SIG-M5 (cell line): ENCODE measurements around the gene CLIP2.
A peak's percentile ranks its signal among the peaks of the same experiment; 100 is the strongest.
"Not testable (repeated sequence)": the region's sequence is repeated elsewhere in the genome, so short reads cannot be mapped to it uniquely, and the experiment has no call there.

Experiments
- DNase-seq: peaks from one replicate; lab custom pipeline; 2025; lab: John Stamatoyannopoulos, UW

CLIP2 gene

DNA sequence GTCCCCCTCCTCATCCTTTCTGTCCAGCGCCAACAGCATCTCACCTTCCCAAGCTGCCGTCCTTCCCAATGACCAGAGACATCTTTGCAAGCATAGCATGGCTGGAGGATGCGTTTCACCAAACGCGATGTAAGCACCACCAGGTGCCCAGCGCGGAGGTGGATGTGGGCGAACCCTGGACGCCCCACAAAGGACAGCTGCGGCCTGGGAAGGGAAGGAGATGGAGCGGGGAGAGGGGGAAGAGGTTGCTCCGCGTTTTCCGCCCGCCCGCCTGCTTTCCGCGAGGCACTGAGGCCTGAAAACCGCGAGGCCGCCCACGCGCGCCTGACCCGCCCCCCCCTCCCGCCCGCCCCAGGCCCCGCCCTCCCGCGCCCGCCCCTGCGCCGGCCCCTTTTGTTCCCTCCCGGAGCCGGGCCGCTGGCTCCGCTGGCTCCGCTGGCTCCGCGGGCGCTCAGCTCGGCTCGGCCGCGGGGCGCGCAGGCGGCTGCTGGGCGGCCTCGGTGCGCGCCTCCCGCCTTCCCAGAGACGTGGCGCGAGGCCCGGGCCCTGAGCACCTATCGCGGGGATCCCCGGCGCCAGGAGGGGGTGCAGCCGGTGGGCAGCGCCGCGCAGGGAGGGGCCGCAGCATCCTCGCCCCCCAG, at the start of gene CLIP2:
CLIP2 (plus strand) TSS at position 390 of the 641 bp plus-strand sequence. CDS start 28,140 bp downstream, outside the sequence.
- no peak for DNase-seq

DNA sequence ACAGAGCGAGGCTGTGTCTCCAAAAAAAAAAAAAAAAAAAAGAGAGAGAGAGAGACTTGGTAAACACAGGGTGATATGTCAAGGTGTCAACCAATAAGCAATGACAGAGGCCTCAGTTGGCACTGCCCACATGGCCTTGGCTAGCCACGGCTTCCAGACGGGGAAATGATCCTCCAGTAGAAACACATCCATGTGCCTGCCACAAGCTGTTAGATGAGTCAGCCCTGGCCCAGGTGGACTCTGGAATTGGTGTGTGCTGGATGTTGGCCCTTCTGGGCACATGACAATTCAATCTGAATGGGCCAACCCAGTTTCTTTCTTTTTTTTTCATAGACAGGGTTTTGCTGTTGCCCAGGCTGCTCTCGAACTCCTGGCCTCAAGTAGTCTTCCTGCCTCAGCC, 48.7 kb upstream of the CLIP2 start:
- DNase-seq, result no peak

DNA sequence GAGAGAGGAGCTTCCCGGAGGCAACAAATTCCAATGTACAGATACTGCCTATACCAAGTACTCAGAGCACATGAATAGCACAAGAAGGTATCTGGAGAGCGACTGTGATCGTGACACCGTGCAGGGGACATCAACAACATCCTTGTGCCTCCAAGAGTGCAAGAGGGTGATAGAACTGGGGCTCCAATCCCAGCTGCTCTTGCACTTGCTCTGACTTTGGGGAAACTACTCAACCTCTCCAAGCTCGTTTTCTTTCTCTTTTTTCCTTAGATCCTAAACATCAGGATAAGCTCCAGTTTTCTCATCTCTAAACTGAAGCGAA, 47.1 kb upstream of the CLIP2 start:
- DNase-seq, result no peak

DNA sequence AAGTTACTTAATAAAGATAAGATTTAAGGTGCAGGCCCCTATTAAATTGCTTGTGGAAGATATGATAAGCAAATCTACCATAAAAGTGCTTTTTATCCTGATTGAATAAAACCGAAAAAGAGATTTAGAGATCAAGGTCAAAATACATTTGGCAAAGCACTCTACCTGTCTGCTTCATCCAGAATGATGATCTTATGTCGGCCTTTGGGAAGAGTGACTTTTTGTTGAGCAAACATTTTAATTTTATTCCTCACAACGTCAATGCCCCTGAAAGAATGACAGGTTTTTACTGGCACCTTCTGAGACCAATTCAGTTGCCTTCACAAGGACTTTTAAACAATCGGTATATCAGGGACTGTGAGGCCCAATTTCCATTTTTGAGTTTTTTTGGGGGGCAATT, 42.7 kb upstream of the CLIP2 start:
- no peak for DNase-seq

DNA sequence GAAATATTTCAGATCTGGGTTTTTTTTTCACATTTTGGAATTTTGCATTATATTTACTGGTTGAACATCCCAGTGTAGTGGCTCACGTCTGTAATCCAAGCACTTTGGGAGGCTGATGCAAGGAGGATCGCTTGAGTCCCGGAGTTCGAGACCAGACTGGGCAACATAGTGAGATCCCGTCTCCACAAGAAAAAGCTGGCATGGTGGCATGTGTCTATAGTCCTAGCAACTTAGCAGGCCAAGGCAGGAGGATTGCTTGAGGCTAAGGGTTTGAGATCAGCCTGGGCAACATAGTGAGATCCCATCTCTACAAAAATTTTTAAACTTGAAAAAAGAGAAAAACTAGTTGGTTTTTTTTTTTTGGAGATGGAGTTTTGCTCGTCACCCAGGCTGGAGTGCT, 41.1 kb upstream of the CLIP2 start:
- no peak for DNase-seq

DNA sequence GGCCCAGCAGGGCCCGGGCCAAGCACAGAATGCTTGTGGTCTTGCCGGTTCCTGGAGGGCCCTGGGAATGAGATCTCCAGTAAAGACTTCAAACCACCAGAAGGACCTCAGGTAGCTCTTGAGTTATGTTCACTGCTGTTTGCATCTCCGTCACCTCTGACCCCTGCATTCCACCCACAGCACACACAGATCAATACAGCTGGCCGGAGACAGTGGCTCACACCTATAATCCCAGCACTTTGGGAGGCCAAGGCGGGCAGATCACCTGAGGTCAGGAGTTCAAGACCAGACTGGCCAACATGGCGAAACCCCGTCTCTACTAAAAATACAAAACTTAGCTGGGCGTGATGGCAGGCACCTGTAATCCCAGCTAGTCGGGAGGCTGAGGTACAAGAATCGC, 40.1 kb upstream of the CLIP2 start:
- DNase-seq, result not testable (repeated sequence)

DNA sequence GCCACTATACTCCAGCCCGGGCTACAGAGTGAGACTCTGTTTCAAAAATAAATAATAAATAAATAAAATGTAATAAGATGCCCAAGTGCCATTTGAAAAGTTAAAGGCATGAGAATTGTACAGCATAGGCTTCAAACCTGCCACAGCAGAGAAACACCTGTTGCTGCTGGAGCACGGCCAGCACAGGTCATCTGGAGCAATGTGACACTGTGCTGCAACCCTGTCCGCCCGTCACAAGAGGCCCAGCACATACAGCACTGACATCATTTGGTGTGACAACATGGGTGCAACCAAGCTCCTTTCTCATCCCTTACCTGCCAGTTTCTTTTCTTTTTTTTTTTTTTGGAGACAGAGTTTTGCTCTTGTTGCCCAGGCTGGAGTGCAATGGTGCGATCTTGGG, 36.3 kb upstream of the CLIP2 start:
- DNase-seq, result no peak

DNA sequence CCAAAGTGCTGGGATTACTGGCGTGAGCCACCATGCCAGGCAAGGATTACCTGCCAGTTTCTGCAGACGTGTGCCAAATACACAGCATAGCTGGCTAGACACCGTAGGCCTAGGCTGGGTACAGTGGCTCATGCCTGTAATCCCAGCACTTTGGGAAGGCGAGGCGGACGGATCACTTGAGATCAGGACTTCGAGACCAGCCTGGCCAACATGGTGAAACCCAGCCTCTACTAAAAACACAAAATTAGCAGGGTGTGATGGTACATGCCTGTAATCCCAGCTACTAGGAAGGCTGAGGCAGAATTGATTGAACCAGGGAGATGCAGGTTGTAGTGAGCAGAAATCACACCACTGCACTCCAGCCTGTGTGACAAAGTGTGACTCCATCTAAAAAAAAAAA, 35.9 kb upstream of the CLIP2 start:
- no peak for DNase-seq

DNA sequence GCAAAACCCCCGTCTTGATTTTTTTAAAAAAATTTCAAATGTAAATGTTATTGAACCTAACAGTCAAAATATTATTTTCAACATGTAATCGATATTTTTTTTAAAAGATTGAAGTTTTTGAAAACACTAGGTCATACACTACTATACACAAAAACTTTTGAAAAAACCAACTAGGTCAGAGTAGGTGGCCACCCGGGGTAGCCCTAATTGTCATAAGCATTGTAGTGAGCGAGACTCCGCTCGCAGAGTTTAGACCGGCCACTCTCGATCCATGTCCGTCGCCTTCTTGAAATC, 35.4 kb upstream of the CLIP2 start:
- DNase-seq, result no peak

DNA sequence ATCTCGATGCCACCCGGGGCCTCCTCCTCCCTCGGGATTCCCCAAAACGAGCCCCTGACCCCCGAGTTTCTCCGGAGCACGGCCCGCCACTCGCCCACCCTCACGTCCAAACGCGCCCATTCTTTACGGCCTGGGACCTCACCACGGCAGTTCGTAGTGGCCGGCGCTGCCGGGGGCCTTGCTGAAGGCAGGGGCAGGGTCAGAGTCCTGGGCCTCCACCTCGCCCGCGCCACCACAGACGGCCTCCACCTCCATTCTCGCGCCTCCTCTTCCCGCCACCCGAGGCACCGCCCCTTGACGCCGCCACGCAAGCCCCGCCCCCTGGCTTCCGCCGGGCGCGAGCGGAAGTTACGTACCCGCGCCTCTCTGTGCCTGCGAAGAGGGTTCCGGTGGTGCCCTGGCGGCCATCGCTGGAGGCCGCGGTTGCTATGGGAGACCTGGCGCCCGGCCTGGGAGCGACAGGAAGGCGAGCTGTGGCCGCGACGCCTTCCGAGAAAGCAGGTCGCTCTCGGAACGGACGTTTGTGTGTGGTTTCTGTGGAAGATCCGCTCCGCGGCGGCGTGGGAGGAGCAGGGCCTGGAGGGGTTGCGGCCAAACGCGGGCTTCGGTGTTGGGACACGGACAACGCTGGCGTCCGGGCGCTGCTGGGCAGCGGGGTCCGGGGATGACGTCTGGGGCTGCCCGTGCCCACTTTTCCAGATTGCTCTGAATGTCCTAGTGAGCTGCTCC, 34.9 kb upstream of the CLIP2 start, which contains the start of gene RFC2:
RFC2 (minus strand) TSS at position 271 of the 729 bp plus-strand sequence; CDS start at position 255, 16 bp downstream.
- peak; percentile 44 for DNase-seq

DNA sequence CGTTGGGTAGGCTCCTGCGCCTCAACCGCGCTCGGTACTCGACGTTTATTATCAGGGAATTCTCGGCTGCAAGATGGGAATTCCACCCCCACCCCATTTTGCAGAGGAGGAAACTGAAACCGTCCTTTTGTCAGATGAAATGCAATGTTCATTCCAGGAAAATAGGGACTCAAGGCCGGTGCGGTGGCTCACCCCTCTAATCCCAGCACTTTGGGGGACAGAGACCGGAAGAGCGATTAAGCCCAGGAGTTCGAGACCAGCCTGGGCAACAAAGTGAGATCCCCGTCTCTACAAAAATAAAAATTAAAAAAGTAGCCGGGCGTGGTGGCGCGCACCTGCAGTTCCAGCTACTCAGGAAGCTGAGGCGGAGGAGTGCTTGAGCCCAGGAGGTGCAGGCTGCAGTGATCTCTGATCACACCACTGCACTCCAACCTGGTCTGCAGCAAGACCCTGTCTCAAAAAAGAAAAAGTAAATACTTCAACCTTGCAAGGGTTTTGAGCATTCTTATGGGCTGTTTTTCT, 34.3 kb upstream of the CLIP2 start:
- DNase-seq, result no peak

DNA sequence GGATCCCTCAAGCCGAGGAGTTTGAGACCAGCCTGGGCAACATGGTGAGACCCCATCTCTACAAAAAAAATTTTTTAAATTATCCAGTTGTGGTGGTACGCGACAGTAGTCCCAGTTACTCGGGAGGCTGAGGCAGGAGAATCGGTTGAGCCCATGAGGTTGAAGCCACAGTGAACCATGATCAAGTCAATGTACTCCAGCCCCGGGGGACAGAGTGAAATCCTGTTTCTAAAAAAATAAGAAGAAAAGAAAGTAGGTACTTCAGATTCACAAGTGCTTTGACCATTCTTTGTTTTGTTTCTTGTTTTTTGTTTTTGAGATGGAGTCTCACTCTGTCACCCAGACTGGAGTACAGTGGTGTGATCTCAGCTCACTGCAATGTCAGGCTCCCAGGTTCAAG, 33.7 kb upstream of the CLIP2 start:
- not testable (repeated sequence) for DNase-seq

DNA sequence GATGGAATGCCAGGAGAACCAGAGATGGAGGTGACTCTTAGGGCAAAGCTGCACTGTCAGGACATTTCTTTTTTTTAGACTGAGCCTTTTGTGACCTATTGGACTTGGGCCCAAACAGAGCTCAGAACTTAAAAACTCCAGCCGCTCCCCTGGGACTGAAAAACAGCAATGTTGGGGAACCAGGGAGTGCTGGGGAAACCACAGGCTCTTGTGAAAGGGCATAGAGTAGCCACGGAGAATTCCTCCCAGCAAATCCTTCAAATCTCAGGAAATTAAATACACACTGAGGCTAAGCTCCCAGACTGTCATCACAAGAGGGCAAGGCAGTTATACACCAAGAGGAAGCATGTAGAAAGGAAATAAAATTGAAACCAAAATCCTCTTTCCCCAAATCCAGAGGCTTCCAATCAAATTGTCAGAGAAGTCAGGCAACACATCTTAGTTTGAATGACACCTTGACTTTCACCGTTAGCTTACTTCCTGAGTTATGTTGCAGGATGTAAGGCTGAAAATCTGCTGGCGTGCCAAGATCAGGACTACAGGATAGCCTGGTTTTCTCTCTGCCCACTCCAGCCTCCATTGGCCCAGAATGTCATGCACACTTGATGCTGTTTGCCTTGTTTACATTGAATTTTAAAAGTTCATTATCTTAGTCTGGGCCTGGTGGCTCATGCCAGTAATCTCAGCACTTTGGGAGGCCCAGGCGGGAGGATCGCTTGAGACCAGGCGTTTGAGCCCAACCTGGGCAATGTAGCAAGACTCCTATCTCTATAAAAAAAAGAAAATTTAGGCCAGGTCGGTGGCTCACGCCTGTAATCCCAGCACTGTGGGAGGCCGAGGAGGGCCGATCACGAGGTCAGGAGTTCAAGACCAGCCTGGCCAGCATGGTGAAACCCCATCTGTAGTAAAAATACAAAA, 32.5 kb upstream of the CLIP2 start:
- no peak for DNase-seq

DNA sequence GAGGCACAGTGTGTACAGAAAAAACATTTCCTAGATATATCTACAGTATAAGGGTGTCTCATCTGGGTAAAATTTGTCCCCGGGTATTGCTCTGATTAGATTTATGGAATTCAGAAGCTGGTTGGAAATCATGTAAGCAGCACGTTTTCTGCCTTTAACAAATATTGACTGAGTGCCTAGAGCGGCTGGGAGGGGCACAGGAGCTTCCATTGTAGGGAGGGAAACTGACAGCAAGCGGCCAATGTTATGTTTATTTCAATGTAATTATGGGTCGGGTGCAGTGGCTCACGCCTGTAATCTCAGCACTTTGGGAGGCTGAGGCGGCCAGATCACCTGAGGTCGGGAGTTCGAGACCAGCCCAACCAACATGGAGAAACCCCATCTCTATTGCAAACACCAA, 30.6 kb upstream of the CLIP2 start:
- DNase-seq, result no peak

DNA sequence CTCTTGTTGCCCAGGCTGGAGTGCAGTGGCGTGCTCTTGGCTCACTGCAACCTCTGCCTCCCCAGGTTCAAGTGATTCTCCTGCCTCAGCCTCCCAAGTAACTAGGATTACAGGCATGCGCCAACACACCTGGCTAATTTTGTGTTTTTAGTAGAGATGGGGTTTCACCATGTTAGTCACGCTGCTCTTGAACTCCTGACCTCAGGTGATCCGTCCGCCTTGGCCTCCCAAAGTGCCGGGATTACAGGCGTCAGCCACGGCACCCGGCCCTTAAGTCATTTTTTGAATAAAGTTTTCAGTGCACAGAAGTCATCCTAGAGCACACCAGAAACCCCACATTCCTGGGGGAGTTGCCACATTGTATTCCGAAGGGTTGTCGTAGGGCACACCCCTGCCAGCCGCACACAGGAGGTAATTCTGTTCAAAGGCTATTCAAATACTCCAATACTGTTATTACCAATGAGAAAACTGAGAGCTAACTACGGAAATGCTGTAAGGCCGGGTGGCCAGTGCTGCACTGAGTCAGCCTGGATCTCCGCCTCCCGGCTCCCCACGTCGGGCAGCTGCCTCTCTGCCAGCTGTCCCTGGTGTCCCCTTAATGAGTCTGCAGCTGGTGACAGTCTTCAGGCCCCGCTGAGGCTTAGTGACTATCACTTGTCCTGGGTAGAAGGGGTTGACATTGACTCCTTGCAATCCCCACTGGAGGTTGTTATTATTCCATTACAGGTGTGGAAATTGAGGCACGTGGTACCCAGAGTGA, 26.4 kb upstream of the CLIP2 start:
- DNase-seq, result no peak

DNA sequence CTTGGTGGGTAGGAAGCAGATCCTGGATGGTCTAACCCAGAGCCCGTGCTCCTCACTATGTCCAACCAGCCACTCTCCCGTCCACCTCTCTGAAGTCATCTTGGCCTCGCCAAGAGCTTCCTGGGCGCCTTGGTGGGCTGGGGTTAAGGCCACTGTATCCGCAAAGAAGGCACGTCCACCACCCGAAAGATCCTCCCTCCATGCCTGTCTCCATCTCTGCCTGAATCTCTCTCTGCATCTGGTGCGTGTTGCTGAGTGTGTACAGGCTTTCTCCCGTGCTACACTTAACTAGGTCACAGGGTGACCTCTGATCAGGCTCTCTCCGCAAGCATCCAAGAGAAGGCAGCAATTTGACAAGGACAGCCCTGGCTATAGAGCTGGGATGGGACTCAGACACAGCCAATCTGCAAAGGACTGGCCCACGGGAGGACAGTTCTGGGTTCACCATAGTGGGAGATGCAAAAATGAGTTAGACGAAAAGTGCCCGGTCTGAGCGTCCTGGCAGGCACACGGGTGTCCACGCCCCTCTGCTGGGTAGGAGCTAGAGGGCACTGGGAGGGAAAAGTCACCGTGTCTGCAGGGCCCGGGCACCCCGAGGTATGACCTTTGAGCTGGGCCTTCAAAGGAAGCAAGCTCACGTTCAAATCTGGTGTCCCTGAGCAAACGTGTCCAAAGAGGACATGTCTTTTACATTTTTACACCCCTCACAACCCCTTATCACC, 25.6 kb upstream of the CLIP2 start:
- DNase-seq, result no peak

DNA sequence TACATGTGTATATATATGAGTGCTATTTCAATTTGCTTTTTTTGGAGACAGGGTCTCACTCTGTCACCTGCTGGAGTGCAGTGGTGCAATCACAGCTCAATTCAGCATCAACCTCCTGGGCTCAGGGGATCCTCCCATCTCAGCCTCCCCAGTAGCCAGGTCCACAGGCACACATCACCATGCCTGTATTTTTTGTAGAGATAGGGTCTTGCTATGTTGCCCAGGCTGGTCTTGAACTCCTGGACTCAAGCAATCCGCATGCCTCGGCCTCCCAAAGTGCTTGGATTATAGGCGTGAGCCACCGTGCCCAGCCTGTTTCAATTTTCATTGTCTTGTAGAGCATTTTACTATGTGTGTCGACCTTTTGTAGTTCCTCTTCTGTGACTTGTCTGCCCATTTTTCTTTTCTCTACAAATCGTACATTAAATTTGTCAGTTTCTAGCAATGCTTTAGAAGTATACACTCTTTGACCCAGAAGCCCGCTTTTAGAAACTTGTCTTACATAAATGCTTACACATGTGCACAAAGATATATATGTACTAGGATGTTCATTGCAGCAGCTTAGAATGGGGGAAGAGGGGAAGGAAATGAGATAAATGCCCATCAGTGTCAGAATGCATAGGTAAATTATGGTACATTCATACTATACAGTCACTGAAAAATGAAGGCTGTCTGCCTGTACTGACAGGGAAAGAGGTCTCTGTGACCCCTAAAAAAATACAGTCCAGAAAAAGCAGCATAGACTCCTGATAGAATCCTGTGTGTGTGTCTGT, 22.8 kb upstream of the CLIP2 start:
- DNase-seq, result no peak

DNA sequence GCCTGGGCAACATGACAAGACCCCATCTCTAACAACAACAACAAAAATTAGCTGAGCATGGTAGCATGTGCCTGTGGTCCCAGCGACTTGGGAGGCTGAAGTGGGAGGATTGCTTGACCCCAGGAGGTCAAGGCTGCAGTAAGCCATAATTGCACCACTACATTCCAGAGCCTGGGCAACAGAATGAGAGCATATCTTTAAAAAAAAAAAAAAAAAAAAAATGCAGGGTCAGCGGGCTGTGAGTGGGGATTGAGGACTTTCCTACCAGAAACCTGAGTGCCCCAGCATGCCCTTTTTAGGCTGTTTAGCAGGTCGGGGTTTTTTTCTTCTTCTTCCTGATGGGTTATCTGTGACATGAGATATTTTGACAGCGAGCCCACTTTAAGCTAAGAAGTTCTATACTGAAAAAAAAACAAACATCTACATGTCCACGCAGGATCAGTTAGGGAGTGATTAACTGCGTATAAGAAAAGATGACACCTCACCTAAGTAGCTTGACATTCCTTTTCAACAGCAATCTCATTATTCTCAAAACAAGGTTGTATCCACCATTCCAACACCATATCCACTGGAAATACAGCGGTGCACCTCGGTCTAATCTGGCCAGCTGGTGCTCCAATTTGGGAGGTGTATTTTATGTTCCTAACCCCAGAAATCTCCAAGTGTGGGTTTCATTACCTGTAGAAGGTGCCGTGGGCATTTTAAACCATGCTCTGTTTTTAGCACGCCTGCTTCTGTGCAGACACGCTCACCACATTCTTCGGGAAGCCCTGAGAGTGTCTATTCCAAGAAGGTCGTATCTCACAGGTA, 21.2 kb upstream of the CLIP2 start:
- DNase-seq, result no peak

DNA sequence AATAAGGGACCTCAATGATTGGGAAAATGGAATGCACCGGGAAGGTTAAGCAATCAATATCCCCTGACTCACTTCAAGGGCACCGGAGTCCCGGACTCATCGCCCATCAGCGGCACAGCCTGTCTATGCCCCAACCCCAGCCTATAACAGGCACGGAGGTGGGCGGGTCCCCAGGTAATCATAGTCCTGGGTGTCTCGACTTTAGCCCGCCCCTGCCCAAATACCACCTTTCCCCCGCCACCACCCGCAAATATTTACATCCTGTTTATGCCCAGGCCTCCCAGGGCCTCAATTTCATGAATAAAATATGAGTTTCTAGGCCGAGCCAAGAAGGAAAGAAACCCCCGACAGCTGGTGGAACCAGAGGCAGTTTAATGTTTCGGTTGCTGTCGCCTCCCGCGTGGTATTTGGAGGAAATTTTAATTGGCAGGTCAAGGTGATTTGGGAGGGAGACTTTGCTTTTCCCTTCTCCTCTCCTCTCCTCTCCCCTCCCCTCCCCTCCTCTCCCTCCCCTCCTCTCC, 19.4 kb upstream of the CLIP2 start:
- DNase-seq, result no peak
